Ecto neural progenitor cell (in vitro differentiated cells): ENCODE results near the gene ALG14.

Experiments used
- DNase-seq: peaks from one replicate; pipeline ENCODE4 v3.0.0-alpha.2; 2018; ENCODE audit warnings: low spot score

Gene ALG14

DNA sequence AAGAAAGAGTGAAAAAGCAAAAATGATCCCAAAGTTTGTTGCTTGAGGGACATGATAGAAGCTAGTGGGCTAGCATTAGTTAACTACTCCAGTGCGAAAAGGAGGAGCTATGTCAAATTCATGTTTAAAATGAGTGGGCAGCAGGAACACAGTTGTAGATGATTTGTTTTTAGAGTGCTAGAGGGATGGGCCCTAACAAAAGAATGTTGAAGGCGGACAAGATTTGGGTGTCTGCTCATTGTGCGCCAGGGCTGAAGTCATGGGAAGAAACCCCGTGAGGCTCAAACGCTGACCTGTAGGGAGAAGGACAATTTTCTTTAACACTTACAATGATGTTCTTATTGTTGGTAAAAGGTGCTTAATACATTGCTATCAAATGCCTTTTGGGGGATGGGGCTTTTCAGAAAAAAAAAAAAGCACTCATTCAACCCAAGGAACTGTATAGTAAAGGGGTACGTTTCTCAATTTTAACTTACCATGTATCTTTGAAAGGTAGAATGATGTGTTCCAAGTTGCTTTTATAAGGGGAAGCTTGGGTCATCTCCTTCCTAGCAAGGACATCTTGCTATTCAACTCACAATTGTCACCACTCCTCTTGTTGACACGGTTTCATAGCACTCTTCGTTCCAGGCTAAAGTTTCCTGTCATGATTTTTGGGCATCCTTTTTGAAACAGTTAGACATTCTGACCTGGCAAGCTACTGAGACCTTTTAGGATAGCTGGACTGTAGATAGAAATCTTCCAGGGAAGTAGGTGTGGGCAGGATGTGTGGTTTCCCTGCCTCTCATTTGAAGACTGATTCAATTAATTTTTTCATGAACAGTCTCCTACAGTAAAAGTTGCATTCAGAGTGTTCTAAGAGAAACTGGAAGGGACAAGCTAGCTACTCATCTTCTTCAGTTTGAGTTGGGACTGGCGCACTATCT lies 92.8 kb downstream of the ALG14 start:
- no peak for DNase-seq

DNA sequence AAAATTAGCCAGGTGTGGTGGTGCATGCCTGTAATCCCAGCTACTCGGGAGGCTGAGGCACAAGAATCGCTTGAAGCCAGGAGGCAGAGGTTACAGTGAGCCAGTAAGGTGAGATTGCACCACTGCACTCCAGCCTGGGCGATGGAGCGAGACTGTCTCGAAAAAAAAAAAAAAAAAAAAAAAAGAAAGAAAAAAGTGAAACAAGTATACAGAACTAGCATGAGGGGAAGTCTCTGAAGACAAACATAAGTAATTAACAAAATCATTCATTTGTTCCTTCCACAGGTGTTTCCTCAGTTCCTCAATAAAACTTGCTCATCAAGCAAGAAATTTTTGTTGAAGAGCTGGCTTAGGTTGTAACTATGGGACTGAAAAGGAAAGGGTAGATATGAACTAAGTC lies 93.6 kb downstream of the ALG14 start:
- no peak for DNase-seq

DNA sequence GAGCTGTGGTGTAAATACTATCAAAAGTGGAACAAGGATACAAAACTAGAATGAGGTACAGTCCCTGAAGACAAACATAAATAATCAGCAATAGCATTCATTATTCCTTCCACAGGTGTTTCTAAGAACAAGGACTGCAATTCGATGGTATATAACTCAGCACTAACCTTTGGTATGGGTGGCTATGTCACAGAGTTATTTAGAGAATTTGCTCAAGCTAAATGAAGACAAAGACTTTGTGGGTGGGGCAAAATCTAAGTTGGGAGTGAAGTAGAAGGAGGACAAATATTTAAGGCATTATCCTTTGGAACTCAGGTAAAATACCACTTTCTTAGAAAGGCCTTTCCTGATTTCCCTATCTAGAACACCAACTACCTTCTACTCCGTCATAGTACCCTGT lies 94.3 kb downstream of the ALG14 start:
- DNase-seq: no peak

DNA sequence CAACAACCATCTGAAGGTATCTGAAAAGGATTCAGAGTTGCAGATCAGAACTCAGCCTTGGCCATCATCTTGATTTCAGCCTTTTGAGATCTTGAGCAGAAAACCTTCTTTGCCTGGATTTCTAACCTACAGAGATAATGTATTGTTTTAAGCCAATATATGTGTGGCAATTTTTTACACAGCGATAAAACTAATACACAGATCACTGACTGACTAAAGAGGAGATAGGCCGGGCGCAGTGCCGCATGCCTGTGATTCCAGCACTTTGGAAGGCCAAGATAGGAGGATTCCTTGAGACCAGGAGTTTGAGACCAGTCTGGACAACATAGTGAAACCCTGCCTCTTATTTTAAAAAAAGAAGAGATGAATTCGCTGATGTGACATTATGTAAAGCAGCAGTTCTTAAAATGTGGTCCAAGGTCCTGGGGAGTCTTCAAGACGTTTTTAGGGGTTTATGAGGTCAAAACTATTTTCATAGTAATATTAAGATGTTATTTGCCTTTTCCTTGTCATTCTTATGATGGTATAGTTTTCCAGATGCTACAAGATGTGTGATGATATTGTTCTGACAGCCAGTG lies 95.7 kb downstream of the ALG14 start:
- DNase-seq: no peak

DNA sequence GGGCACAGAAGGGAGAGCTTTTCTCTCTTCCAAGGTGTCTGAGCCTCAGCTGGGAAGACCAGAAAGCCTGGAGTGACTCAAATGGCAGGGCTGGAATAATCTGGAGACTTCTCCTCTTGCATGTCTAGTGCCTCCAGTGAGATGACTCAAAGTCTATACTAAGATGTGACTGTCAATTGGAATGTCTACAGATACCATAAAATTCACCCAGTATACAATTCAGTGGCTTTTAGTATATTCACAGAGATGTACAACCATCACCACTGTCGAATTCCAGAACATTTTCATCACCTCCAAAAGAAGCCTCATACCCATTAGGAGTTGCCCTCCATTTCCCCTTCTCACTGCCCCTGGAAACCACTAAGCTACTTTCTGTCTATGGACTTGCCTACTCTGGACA lies 97.9 kb downstream of the ALG14 start:
- no peak for DNase-seq

DNA sequence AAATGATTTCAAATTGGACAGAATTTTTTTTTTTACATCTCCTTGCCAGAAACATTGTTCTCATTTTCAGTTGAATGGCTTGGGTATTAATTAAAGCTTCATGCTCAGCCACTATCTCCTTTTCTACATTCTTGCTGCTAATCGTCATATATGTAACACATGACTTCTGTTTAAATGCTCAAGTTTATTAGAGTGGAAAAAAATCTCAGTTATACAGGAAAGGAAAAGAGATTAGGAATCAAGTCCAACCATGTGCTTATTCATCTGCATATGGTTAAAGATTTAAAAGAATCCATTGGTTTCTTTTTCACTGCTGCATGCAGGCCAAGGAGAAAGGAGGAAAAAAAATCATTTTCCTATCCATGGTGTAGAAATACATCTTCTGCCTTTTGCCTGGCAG lies 98.5 kb downstream of the ALG14 start:
- no peak for DNase-seq

DNA sequence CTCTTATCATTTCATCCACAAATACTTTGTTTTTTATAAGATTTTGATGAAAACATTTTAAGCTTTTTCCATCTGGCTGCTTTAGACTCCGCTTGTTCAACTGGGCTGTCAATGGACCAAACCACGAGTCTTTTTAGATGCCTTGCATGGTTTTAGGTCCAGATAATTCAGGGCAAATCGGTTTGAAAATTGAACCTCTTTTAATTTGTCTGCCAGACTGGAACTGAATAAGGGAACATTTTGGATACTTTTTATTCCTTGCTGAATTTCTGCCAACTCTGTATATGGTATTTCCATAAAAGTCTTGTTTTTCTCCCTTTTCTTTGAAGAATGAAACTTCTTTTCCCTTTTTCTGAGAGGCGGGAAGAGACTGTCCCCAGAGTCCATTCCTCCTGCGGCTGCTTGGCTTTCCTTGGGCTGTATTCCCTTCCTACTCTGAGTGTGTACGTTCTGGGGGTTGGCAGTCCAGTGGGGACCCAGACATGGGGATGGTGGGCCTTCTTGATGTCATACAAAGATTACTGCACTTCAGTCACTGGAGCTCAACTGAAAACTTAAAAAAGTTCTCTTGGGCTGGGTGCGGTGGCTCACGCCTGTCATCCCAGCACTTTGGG lies 99.3 kb downstream of the ALG14 start:
- no peak for DNase-seq

DNA sequence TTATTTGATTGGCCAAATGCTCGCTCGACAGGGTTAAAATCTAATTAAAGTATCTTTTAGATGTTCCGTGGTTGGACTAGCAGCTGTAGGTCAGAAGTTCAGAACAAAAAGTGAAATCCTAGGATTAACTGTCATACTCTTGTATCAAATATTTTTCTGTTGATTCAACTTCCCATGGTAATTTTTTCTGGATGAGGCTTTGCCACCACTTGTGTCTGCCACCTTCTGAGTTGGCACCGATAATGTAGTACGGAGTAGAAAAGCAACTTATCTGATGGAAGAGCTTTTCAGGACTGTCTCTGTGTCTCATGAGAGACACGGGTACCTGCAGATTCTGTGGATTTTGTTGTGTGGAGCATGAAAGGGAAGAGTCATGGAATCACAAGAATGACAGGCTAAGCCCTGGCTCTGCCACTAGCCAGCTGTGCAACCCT lies 101.2 kb downstream of the ALG14 start:
- DNase-seq: no peak

DNA sequence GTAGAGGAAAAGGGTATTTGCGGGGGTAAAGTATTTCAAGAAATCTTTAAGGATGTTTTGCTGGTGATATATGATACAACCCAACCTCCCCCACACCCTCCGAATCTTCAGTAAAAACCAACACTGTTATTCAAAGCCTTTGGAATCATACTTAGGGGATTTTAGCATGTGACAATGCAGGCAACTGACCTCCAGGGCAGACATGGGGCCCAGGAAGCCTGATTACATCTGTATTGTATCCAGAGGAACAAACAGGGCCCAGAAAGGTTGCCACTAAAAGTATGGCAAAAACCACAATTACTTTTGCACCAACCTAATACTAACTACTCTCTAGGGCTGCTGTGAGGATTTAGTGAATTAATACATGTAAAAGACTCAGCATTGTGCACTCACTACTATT lies 102.0 kb downstream of the ALG14 start:
- no peak for DNase-seq

DNA sequence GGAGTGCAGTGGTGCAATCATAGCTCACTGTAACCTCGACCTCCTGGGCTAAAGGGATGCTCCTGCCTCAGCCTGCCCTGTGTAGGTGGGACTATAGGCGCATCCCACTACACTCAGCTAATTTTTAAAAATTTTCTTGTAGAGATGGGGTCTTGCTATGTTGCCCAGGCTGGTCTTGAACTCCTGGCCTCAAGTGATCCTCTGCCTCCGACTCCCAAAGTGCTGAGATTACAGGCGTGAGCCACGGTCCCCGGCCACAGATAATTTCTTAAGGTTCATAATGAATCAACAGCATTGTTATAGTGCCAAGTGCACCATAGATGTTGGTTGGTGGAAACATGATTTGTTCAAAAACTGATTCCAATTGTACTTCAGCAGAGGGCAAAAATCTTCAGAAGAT lies 103.6 kb downstream of the ALG14 start:
- DNase-seq: no peak

DNA sequence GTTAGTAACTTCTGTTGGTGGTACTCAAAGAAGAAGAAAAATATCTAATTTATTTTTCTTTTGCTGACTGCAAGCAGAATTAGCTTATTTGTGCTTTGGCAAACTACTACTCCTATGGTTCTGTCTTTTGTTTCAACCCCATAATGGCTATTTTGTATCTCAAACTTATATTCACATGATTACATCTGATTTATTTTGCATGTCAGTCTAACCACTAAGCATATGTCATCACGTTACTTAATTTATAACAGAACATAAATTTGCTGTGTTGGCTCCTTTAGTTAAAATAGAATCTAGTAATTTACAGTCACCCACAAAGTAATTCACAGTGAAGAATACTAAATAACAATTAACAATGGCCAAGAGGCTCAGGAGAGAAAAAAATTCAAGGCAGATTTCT lies 106.7 kb downstream of the ALG14 start:
- no peak for DNase-seq

DNA sequence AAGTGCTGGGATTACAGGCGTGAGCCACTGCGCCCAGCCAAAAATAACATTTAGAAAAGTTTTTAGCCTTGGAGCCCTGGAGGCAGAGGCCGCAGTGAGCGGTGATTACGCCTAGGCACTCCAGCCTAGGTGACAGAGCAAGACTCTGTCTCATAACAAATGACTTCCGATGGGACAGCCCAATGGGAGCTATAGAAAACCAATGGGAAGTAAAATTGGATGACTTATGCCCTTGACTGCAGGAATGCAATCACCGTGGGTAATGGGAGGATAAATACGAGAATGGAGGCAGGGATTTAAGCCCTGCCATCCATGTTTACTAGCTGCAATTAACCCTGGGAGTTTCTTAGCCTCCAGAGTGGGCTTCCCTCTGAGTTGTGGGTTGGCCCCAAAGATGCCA lies 108.9 kb downstream of the ALG14 start:
- no peak for DNase-seq

DNA sequence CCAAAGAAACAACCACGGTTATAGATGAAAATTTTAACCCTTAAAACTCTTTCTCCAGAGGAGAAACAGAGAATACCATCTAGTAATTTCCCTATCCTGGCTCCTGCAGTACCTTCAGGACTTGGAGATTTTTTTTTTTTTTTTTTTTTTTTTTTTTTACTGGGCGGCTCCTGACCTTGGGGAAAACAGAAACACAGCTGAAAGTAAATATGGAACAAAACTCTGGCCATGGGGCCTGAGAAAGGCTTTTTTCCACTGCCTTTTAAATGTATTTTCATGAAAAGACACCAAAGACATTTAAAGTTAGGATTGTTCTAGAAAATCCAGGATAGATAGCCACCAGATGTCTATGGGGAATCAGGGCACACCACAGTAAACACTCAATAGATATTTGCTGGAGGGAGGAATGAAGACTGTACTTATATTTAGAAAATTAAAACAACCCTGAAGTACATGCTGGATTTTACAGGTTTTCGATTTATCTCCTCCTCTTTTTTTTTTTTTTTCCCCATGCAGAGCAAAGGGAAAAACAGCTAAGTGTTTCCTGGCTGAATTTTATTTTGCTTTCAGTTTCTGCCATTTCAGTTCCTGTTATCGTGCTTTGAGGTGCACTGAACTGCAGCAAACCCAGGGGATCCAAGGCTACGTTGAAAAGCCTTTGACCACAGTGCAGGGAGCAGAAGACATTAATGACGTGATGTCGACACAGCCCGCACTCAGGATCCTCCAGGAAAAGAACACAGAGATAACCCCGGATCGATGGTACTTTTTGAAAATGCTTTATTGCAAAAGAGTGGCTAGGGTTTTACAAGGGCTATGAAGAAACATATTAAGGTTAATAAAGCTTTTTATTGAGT lies 110.1 kb downstream of the ALG14 start:
- DNase-seq: no peak

DNA sequence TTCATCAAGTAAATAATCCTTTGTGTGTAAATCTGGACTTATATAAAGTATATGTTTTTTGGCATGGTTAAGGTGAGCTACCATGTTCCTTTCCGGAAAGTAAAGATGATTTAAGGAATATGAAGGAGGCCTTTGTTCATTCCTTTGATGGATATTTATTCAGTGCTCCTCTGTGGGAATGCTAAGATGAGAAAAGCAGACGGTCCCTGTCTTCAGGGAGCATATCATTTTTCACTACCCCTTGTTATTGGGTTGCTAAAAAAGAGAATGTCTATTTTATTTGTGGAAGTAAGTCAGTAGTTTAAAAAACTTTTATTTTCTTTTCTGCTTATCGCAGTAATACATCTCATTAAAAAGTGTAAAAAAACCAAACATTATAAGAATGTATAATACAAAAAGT lies 110.8 kb downstream of the ALG14 start:
- no peak for DNase-seq

DNA sequence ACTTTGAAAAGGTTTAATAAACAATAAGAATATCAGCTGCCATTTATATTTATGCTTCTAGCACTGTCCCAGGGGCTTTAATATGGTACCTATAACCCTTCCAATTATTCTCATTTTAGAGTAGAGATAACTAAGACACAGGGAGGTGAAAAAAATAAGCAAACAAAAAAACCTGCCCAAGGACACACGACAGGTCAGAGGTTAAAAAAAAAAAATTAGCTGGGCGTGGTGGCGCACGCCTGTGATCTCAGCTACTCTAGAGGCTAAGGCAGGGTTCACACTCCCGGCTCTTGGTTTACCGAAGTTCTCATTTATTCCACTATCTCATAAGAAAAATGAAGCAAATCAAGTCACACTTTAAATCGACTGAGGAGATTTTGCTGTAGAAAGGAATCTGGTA lies 111.2 kb downstream of the ALG14 start:
- no peak for DNase-seq

DNA sequence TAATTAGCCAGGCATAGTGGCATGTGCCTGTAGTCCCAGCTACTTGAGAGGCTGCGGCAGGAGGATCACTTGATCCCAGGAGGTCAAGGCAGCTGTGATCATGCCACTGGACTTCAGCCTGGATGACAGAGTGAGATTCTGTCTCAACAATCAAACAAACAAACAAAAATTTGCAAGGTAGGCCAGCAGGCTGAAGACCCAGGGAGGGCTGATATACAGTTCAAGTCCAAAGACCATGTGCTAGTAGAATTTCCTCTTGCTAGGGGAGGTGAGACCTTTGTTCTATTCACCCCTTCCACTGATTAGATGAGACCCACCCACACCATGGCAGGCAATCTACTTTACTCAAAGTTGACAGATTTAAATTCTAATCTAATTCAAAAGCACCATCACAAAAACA lies 114.7 kb downstream of the ALG14 start:
- DNase-seq: no peak

DNA sequence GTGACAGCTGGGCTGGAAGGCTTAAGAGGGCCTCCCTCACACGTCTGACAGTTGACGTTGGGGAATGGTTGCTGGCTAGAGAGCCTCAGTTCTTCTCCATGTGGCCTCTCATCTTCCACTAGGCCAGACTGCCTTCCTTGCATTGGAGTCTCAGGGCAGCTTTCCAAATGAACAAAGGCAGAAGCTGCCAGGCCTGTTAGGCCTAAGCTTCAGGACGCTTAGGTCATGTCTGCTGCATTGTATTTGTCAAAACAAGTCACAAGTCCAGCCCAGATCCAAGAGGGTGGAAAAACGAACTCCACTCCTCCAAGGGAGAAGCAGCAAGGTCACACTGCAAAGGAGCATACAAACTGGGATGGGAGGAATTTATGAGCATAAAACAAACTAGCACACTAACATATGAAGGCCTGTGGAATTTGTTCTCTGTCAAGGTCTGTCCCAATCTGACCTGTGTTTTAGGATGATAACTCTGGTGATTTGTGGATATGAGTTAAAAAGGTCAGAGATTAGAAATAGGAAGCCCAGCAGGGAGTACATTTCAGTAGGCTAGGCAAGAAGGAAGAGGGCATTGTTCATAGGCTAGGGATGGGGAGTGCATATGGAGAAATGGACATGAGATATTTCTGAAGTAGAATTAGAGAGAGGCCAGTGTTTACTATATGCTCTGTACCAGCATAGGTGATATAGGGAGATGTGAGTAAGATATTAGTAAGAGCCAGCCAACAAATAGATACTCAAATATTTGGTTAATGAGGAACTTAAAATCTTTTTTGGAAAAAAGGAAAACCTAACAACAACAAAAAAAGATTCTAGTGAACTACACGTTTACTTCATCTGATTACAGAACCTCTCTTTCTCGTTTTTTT lies 116.8 kb downstream of the ALG14 start:
- DNase-seq: no peak

DNA sequence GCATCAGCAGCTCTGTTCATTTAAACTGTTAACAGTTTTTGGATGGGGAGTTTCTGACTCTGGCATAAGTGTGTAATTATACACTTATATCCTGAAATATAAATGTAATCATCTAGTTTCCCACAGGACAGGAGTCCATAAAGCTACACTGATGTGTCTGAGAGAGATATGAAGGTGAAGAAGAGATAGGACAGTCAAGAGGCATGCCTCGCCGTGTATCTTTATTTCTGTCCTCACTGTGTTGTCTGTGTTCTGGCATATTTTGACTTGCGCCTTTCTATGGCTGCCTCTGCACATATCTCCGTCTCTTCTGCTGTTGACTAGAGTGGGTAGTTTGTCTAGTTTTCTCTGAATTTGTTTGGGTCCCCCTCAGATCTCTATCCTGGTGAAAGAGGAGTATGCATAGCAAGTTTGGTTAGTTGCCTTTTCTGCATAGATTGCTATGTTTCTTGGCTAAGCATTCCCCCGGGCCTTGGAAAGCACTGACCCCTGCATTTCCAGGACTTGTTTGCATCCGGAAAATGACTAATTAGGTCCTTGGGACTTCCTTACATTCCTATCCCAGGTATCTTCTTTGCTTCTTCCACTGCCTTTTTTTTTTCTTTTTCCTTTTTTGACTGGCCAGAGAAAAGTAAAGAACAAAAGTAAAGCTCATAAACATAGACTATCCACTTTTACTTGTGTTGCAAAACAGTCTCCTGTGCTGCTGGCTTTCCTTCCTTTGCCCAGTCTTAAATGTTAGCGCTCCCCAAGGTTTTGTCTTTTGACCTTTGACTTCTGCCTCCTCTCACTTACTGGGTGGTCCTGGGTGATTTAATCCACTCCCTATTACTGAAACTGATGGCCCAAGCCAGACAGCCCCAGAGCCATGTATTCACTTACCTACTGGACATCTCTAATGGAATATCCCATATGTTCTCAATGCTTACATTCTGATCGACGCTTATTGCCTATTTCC lies 118.2 kb downstream of the ALG14 start:
- no peak for DNase-seq

DNA sequence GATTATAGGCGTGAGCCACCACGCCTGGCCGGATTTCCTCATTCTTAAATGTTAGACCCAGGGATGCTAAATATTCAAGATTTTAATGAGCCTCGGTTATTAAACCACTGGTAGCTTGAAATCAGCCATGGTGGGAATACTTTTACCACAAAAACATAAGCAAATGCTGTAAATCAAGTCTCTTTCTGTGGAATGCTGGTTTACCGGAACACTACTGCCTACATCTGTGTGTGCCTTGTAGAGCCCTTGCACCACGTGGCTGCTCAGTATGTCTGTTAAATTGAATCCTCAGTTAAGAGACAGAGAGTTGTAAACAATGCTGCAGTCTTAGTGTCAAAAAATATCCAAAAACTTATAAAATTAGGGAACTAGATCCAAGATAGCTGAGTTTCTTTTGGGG lies 119.0 kb downstream of the ALG14 start:
- no peak for DNase-seq

DNA sequence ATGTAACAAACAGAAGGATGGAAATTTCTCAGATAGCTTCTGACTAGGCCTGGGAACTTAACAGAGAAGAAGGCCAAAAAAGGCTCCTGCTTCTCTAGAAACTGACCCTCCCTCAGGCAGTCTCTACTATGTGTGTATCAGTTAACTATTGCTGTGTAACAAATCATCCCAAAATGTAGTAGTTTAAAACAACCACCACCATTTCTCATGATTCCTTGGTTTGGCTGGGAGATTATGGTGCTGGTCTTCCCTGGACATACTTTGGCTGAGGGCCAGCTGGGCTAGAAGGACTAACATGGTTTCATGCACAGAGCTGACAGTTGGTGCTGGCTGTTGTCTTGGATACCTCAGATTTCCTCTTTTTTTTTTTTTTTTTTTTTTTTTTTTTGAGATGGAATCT lies 119.6 kb downstream of the ALG14 start:
- no peak for DNase-seq
